ENCODE data around the gene IL36RN.

Gene IL36RN
- 0 to 1.4 (median 0) reads per million in 3 experiments for total RNA-seq

- no peak for DNase-seq
Measured at GRCh38 chr2:113058998-113059960, at the start of gene IL36RN. IL36RN (plus strand) TSS chr2:113059198; CDS start chr2:113059439, 241 bp downstream.

DNA sequence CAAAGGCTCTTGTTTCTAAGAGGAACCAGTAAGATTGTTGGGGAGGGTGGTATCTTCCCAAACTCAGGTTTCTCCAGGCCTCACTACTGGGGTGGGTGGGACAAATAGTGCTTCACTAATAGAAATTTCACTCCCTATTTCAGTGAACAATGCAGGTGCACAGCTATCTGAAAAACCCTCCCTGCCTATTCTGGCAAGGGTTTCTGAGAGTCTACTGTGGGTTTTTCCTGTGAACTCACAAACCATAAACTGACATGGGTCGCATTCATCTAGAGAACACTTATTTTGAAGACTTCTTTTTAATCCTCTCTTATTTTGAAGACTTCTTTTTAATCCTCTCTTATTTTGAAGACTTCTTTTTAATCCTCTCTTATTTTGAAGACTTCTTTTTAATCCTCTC lies 49.4 kb upstream of the IL36RN start:
- DNase-seq, result no peak

DNA sequence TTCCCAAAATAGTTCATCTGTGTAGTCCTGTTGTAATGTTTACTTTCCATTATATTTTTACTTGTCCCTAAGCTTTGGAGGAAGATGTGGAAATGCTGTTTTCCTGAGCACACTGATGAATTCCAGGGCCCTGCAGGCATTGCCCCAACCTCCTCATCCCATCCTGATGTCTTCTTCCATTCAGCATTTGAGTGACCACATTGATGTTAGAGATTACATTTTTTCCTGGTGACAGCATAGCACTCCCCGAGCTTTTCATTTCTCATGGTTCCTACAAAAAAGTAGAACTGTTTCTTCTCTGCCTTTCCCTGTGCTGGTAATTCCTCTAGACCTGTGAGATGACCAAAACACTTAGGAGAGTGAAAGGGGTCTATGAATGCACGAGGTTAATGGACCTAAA lies 48.9 kb upstream of the IL36RN start:
- DNase-seq, result no peak

DNA sequence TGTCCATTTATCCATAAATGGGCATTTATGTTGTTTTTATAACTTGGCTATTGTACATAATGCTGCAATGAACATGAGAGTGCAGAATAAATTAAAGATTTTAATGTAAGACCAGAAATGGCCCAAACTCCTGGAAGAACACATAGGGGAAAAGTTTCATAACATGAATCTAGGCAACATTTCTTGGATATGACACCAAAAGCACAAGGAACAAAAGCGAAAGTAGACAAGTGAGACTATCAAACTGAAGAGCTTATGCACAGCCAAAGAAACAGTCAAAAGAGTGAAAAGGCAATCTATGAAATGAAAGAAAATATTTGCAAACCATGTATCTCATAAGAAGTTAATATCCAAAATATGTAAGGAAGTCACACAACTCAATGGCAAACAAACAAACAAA lies 47.9 kb upstream of the IL36RN start:
- DNase-seq, result no peak

DNA sequence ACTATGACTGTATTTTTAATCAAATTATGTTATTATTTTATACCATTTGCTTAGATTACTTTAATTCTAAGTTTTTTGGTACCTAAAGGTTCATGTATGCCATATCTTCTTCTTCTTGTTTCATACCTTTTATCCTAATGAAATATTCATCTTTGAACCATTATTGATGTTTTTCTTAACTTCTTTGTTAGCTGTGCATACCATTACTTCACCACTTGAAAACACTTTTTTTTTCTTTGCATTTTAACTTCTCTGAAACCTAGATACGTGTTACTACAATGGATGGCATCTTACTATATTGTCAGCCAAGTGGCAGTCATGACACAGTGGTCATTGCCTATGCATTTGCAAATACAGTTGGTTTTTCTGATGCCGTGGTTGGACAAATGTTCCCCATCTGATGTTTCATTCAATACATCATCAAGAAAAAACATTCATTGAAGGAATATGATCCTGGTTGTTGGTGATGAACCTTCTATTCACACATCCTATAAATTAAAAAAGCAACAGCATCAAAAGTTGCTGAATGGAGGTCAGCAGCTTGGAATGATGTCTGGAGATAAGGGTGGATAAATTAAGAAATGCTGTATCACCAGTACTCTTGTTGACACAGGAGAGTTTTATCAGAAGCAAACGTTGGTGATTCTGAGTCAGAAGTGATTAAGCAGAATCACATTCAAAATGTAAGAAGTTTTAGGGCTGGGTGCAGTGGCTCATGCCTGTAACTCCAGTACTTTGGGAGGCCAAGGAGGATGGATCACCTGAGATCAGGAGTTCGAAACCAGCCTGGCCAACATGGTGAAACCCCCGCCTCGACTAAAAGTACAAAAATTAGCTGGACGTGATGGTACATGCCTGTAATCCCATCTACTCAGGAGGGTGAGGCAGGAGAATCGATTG lies 46.3 kb upstream of the IL36RN start:
- DNase-seq, result no peak

- DNase-seq, result no peak
Measured at GRCh38 chr2:113013336-113013661, 45.7 kb upstream of the IL36RN start.

DNA sequence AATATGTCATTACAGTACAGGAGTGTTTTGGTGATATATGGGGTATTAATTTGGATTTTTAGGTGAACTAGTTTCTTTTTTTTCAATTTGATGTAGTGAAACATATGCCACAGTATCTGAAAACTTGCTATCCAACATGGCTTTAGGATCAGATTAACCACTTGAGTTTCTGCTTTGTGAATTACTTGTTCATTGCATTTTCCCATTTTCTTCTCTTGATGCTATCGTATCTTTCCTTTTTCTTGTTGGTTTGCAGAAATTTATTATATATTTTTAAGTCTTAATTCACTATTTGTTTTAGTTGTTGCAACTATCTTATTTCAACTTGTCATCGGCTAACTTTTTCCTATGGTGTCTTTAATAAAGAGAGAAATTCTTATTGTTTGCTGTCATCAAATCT lies 44.9 kb upstream of the IL36RN start:
- no peak for DNase-seq

GRCh38 chr2:113015042-113015441 lies 44.0 kb upstream of the IL36RN start:
- DNase-seq, result no peak

DNA sequence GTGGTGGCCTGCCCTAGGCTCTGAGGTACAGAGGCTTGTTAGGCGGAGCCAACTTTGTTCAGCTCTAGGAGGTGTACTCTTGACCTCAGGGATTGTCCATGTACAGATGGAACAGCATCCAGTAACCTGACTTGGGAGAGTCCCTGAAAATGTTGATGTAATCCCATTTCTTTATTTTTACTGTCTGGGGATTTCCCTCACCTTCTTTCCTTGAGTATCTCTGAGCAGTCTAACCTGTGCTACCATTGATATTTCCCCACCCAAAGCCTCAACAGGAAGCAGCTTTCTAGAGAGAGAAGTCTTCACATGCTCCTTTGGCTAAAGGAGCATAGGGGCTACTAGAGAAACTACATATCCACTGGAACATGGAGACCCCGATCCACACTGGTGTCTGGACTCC lies 43.3 kb upstream of the IL36RN start:
- no peak for DNase-seq

GRCh38 chr2:113018509-113018908 lies 40.5 kb upstream of the IL36RN start:
- no peak for DNase-seq

DNA sequence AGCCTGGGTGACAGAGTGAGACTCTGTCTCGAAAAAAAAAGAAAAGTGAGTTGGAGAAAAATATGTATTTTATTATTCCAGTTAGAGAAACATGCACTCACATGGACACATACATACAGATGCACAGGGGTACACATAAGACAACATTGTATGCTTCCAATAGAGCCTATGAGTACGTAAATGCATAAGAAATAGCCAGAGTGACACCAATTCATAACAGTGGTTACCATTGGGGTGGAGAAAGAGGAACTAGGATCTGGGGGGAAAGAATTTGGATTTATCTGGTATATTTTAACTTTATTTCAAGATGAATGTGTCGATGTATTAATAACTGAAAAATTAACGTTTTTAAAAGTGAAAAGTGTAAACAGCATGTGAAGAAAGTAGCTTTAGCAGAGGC lies 37.7 kb upstream of the IL36RN start:
- DNase-seq, result no peak

DNA sequence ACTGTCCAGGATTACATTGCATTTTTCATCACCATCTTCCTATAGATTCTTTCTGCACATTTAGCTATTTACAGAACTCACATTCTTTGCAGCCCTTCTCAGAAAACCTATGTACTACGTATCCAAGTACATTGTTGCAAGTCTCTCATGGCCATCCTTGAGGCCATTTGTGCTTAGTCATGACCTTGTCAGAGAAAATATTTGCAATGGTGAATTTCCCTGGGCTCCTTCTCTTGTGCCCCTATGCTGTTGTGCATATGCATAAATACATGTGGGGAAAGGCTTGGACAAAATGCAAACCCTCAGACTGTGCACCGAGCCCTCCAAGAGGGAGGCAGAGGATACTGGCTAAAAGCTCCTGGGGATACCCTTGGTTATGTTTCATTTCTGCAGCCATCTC lies 34.2 kb upstream of the IL36RN start:
- DNase-seq, result no peak

GRCh38 chr2:113025737-113026136 lies 33.3 kb upstream of the IL36RN start:
- DNase-seq, result no peak

GRCh38 chr2:113027691-113028090 lies 31.3 kb upstream of the IL36RN start:
- DNase-seq, result no peak

GRCh38 chr2:113028112-113028511 lies 30.9 kb upstream of the IL36RN start:
- no peak for DNase-seq

- no peak for DNase-seq
Measured at GRCh38 chr2:113032737-113033136, 26.3 kb upstream of the IL36RN start.

- DNase-seq, result no peak
Measured at GRCh38 chr2:113034016-113034415, 25.0 kb upstream of the IL36RN start.

DNA sequence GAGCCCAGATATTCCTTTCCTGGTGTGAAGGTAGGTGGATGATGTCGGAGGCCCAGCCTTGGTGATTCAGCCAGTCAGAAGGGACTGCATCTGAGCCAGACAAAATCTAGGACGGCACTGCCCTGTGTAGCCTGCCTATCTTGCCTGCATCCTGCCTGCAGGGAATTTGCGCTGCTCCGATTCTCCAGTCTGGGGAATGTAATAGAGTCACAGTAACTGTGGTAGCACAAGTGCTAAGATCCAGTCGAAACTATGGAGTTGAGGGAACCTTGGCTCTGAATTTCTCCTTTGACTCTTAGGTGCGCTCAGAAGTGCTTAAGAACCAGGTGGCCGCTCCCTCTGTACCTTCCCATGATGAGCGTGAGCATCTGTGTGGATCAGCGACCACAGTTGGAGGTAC lies 22.2 kb upstream of the IL36RN start:
- DNase-seq, result no peak

DNA sequence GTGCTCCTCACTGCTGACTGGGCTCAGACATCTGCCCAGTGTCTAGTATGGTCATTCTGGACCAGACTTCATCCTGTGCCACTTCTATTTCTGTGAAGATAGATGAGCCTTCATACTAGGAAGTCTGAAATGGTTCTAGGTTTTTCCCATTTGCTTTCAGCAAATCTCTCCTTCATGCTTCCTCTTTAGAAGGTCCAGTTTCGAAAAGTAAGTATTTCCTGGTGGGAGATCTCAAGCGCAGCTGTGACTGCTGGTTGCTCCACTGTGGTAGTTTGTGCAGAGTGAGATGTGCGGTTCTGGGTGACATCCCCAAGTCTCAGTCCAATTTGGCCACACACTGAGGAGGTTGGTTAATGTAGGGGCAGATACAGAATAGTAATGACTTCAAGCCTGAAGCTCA lies 20.7 kb upstream of the IL36RN start:
- no peak for DNase-seq

GRCh38 chr2:113039158-113039557 lies 19.8 kb upstream of the IL36RN start:
- no peak for DNase-seq

GRCh38 chr2:113039719-113040118 lies 19.3 kb upstream of the IL36RN start:
- DNase-seq, result no peak

GRCh38 chr2:113041871-113042270 lies 17.1 kb upstream of the IL36RN start:
- DNase-seq, result no peak

GRCh38 chr2:113046465-113046864 lies 12.5 kb upstream of the IL36RN start:
- no peak for DNase-seq

Data from central memory CD4-positive, alpha-beta T cell (primary cell).